ENCODE results near the gene LUM.

LUM gene

DNA sequence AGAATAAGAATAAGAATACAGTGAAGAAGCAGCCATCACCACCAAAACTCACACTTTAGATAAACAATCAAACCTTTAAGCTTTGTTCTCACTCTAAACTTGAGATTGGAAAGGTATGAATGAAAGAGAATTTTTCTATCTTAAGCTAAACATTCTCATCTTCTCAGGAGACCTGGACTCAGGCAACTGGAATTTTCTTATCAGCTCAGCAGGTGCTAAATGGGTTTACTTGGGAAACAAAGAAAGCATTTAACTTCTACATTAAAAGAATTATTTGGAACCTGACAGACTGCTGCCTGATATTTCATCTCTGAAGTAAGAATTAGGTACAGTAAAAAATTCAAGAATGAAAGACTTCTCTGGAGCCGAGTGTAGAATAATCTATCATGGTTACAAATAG, 32.8 kb downstream of the LUM start (continued):
- TF ChIP-seq ZNF350 (tag by site-specific recombination; IDR thresholded peaks at IDR 0.05) (no peak), KLF9 (tag by site-specific recombination; IDR thresholded peaks at IDR 0.05; ENCODE audit: low read depth) (no peak), PRDM1 (tag by site-specific recombination; IDR thresholded peaks at IDR 0.05) (no peak)

- peaks cover 11% of the 10 kb centered on the region for H3K4me1 ChIP-seq (ENCODE audit: control insufficient read depth, insufficient read depth, low read length)
- no peaks in the 10 kb centered on the region for H3K36me3 ChIP-seq (ENCODE audit: control insufficient read depth in 2 of 2, insufficient read depth in 1 of 2, low read length in 2 of 2)
- ChIA-PET CTCF (interaction anchor here (0.6 kb wide), 1 partner anchor 99 kb away, joined by 4 read pairs; no protein-coding TSS in a partner anchor), POLR2A (no interaction called here)
- H3K9me3 ChIP-seq (ENCODE audit: control insufficient read depth, insufficient read depth, low read depth, low read length): no peaks in the 10 kb centered on the region
- no peak overlapping the region for H3K27ac ChIP-seq (ENCODE audit: extremely low read depth, low read depth, low read length)
- H3K4me3 ChIP-seq (ENCODE audit: low read depth, low read length): no peak overlapping the region
- no peak for TF ChIP-seq HOXD13 (CRISPR knock-in tag; IDR thresholded peaks at IDR 0.05; ENCODE audit: borderline replicate concordance)
- no peak for TF ChIP-seq YY1 (tag by site-specific recombination; IDR thresholded peaks at IDR 0.05)
- no peak for TF ChIP-seq ZNF114 (tag by site-specific recombination; IDR thresholded peaks at IDR 0.05)
- TF ChIP-seq PBX3 (CRISPR knock-in tag; IDR thresholded peaks at IDR 0.05): no peak
- no peak for TF ChIP-seq ZNF624 (tag by site-specific recombination; IDR thresholded peaks at IDR 0.05)
- TF ChIP-seq ZNF211 (tag by site-specific recombination; IDR thresholded peaks at IDR 0.05; ENCODE audit: low read depth): no peak
- no peak for TF ChIP-seq ZNF121 (tag by site-specific recombination; IDR thresholded peaks at IDR 0.05)
- TF ChIP-seq, protein P1, sequence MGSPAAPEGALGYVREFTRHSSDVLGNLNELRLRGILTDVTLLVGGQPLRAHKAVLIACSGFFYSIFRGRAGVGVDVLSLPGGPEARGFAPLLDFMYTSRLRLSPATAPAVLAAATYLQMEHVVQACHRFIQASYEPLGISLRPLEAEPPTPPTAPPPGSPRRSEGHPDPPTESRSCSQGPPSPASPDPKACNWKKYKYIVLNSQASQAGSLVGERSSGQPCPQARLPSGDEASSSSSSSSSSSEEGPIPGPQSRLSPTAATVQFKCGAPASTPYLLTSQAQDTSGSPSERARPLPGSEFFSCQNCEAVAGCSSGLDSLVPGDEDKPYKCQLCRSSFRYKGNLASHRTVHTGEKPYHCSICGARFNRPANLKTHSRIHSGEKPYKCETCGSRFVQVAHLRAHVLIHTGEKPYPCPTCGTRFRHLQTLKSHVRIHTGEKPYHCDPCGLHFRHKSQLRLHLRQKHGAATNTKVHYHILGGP (tag by site-specific recombination; IDR thresholded peaks at IDR 0.05): no peak
- TF ChIP-seq, protein P2, sequence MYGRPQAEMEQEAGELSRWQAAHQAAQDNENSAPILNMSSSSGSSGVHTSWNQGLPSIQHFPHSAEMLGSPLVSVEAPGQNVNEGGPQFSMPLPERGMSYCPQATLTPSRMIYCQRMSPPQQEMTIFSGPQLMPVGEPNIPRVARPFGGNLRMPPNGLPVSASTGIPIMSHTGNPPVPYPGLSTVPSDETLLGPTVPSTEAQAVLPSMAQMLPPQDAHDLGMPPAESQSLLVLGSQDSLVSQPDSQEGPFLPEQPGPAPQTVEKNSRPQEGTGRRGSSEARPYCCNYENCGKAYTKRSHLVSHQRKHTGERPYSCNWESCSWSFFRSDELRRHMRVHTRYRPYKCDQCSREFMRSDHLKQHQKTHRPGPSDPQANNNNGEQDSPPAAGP (tag by site-specific recombination; IDR thresholded peaks at IDR 0.05): no peak
- TF ChIP-seq ZBTB21 (tag by site-specific recombination; IDR thresholded peaks at IDR 0.05): no peak
- TF ChIP-seq, protein P3, sequence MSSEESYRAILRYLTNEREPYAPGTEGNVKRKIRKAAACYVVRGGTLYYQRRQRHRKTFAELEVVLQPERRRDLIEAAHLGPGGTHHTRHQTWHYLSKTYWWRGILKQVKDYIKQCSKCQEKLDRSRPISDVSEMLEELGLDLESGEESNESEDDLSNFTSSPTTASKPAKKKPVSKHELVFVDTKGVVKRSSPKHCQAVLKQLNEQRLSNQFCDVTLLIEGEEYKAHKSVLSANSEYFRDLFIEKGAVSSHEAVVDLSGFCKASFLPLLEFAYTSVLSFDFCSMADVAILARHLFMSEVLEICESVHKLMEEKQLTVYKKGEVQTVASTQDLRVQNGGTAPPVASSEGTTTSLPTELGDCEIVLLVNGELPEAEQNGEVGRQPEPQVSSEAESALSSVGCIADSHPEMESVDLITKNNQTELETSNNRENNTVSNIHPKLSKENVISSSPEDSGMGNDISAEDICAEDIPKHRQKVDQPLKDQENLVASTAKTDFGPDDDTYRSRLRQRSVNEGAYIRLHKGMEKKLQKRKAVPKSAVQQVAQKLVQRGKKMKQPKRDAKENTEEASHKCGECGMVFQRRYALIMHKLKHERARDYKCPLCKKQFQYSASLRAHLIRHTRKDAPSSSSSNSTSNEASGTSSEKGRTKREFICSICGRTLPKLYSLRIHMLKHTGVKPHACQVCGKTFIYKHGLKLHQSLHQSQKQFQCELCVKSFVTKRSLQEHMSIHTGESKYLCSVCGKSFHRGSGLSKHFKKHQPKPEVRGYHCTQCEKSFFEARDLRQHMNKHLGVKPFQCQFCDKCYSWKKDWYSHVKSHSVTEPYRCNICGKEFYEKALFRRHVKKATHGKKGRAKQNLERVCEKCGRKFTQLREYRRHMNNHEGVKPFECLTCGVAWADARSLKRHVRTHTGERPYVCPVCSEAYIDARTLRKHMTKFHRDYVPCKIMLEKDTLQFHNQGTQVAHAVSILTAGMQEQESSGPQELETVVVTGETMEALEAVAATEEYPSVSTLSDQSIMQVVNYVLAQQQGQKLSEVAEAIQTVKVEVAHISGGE (tag by site-specific recombination; conservative IDR thresholded peaks at IDR 0.05; ENCODE audit: low read depth): no peak
- no peak for TF ChIP-seq ZNF280D (tag by site-specific recombination; IDR thresholded peaks at IDR 0.05)
- TF ChIP-seq PRDM1 (tag by site-specific recombination; IDR thresholded peaks at IDR 0.05): no peak
- TF ChIP-seq, protein P4, sequence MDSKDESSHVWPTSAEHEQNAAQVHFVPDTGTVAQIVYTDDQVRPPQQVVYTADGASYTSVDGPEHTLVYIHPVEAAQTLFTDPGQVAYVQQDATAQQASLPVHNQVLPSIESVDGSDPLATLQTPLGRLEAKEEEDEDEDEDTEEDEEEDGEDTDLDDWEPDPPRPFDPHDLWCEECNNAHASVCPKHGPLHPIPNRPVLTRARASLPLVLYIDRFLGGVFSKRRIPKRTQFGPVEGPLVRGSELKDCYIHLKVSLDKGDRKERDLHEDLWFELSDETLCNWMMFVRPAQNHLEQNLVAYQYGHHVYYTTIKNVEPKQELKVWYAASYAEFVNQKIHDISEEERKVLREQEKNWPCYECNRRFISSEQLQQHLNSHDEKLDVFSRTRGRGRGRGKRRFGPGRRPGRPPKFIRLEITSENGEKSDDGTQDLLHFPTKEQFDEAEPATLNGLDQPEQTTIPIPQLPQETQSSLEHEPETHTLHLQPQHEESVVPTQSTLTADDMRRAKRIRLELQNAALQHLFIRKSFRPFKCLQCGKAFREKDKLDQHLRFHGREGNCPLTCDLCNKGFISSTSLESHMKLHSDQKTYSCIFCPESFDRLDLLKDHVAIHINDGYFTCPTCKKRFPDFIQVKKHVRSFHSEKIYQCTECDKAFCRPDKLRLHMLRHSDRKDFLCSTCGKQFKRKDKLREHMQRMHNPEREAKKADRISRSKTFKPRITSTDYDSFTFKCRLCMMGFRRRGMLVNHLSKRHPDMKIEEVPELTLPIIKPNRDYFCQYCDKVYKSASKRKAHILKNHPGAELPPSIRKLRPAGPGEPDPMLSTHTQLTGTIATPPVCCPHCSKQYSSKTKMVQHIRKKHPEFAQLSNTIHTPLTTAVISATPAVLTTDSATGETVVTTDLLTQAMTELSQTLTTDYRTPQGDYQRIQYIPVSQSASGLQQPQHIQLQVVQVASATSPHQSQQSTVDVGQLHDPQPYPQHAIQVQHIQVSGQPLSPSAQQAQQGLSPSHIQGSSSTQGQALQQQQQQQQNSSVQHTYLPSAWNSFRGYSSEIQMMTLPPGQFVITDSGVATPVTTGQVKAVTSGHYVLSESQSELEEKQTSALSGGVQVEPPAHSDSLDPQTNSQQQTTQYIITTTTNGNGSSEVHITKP (tag by site-specific recombination; IDR thresholded peaks at IDR 0.05): no peak
- TF ChIP-seq YY2 (tag by site-specific recombination; IDR thresholded peaks at IDR 0.05): no peak
- TF ChIP-seq ZBTB17 (tag by site-specific recombination; IDR thresholded peaks at IDR 0.05): no peak
Measured at GRCh38 chr12:91077228-91077954, 33.9 kb downstream of the LUM start.

Measured in HEK293 (cell line).